Amniotic stem cell (primary cell): ENCODE measurements around the gene OTOA.
"Not testable (repeated sequence)": the region's sequence is repeated elsewhere in the genome, so short reads cannot be mapped to it uniquely, and the experiment has no call there.

Source experiments
- DNase-seq: peaks from one replicate; lab custom pipeline; 2025; lab: John Stamatoyannopoulos, UW

OTOA gene

GRCh38 chr16:21674456-21674855, 10.7 kb downstream of the OTOA start:
- not testable (repeated sequence) for DNase-seq

- not testable (repeated sequence) for DNase-seq
Measured at GRCh38 chr16:21680714-21681113, 16.9 kb downstream of the OTOA start.

- no peak for DNase-seq
Measured at GRCh38 chr16:21683184-21683583, 19.4 kb downstream of the OTOA start.

GRCh38 chr16:21684199-21684598, 20.4 kb downstream of the OTOA start:
- no peak for DNase-seq

GRCh38 chr16:21685034-21685455, 21.3 kb downstream of the OTOA start:
- DNase-seq, result no peak

GRCh38 chr16:21689107-21689506, 25.3 kb downstream of the OTOA start:
- no peak for DNase-seq

- DNase-seq, result not testable (repeated sequence)
Measured at GRCh38 chr16:21690967-21691366, 27.2 kb downstream of the OTOA start.

- no peak for DNase-seq
Measured at GRCh38 chr16:21694609-21695008, 30.8 kb downstream of the OTOA start.

GRCh38 chr16:21697032-21697431, 33.3 kb downstream of the OTOA start:
- DNase-seq, result no peak

GRCh38 chr16:21698169-21699032, 34.6 kb downstream of the OTOA start:
- DNase-seq, result no peak

GRCh38 chr16:21701271-21701670, 37.5 kb downstream of the OTOA start:
- no peak for DNase-seq

GRCh38 chr16:21702276-21702675, 38.5 kb downstream of the OTOA start:
- no peak for DNase-seq

- no peak for DNase-seq
Measured at GRCh38 chr16:21703156-21703555, 39.4 kb downstream of the OTOA start.

GRCh38 chr16:21703589-21704174, 39.9 kb downstream of the OTOA start:
- DNase-seq, result no peak

- no peak for DNase-seq
Measured at GRCh38 chr16:21704266-21704665, 40.5 kb downstream of the OTOA start.

- DNase-seq, result no peak
Measured at GRCh38 chr16:21704733-21705132, 41.0 kb downstream of the OTOA start.

- peak; percentile 64 for DNase-seq
Measured at GRCh38 chr16:21708533-21709115, 44.9 kb downstream of the OTOA start.

GRCh38 chr16:21710938-21711337, 47.2 kb downstream of the OTOA start:
- DNase-seq, result no peak

- DNase-seq, result no peak
Measured at GRCh38 chr16:21713549-21714368, 50.0 kb downstream of the OTOA start.

- not testable (repeated sequence) for DNase-seq
Measured at GRCh38 chr16:21714369-21714618, 50.5 kb downstream of the OTOA start.

- no peak for DNase-seq
Measured at GRCh38 chr16:21717608-21718007, 53.8 kb downstream of the OTOA start.

- no peak for DNase-seq
Measured at GRCh38 chr16:21719283-21719682, 55.5 kb downstream of the OTOA start.

- DNase-seq, result no peak
Measured at GRCh38 chr16:21720533-21720932, 56.8 kb downstream of the OTOA start.
